RPMI7951 (cell line): ENCODE results near the gene LYPD3. TPM values are rescaled to one million over a fixed set of nuclear protein-coding genes. Genes with fewer than 3 reads are reported as not detected.

Source experiments
- DNase-seq: peaks from one replicate; pipeline ENCODE4 v3.0.0-alpha.2; 2012; ENCODE audit warnings: low read depth
- total RNA-seq: library from RNA; depleted of rRNA; stranded (reverse); fragments of >200 nt; shearing (Covaris generic); gene quantifications from 2 replicates; pipeline ENCODE4 v1.2.3, GENCODE V29; 2014; rRNA removed

Gene LYPD3
- total RNA-seq, 1 experiment from 2014 or later: 1.8 TPM

DNA sequence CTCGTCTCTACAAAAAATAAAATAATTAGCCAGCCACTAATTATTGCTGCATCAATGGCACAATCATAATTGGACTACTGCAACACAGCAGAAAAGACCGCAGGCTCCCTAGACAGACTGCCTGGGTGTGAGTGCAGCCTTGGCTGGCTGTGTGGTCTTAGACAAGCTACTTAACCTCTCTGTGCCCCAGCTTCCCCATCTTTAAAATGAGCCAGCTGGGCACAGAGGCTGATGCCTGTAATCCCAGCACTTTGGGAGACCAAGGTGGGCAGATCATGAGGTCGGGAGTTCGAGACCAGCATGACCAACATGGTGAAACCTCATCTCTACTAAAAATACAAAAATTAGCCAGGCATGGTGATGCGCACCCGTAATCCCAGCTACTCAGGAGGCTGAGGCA, 31.7 kb downstream of the LYPD3 start:
- DNase-seq: no peak

DNA sequence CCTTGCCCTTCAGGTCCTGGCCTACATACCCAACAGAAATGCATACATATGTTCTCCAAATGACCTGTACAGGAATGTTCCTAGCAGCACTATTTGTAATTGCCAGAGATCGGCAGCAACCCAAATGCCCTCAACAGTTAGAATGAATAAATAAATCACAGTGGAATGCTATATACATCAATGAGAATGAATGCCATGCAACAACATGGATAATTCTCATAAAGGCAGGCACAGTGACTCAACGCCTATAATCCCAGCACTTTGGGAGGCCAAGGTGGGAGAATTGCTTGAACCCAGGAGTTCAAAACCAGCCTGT, 32.1 kb downstream of the LYPD3 start:
- no peak for DNase-seq

DNA sequence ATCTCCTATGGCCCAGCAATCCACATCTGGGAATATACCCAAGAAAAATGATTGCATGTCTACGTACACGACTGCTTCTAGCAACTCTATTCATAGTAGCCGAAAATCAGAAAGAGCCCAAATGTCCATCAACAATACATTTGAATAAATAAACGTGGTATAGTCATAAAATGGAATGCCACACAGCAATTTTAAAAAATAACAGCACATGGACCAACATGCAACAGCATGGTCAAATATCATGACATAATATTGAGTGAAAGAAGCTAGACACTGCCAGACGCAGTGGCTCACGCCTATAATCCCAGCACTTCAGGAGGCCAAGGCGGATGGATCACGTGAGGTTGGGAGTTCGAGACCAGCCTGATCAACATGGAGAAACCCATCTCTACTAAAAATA, 34.4 kb downstream of the LYPD3 start:
- DNase-seq: no peak

DNA sequence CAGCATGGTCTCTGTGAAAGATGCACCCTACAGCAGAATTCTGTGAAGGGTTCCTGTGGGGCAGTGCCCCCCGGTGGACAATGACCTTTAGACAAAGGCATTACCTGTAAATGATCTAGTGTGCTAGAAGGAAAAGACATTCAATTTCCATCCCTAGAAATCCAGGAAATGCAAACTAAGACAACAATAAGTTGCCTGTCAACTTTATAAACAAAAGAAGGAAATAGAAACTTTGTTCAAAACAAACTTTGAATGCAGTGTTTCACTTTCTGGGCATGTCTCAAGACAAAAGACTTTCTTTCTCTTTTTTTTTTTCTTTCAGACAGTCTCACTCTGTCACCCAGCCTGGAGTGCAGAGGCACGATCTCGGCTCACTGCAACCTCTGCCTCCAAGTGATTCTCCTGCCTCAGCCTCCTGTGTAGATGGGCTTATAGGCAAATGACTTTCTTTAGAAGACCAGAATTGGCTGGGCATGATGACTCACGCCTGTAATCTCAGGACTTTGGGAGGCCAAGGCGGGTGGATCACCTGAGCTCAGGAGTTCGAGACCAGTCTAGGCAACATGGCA, 35.2 kb downstream of the LYPD3 start:
- peak; percentile 61 for DNase-seq

DNA sequence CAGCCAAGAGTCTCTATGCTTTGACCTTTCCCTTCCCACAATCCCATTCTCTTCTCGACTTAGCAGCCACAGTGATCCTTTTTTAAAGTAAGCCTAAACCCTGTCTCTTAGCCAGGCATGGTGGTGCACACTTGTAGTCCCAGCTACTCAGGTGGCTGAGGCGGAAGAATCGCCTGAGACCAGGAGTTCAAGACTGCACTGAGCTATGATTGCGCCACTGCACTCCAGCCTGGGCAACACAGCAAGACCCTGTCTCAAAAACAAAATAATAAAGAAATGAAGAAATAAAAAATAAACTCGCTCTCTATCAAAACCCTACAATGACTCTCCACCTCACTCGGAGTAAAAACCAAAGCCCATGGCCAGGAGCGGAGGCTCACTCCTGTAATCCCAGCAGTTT, 36.0 kb downstream of the LYPD3 start:
- no peak for DNase-seq

DNA sequence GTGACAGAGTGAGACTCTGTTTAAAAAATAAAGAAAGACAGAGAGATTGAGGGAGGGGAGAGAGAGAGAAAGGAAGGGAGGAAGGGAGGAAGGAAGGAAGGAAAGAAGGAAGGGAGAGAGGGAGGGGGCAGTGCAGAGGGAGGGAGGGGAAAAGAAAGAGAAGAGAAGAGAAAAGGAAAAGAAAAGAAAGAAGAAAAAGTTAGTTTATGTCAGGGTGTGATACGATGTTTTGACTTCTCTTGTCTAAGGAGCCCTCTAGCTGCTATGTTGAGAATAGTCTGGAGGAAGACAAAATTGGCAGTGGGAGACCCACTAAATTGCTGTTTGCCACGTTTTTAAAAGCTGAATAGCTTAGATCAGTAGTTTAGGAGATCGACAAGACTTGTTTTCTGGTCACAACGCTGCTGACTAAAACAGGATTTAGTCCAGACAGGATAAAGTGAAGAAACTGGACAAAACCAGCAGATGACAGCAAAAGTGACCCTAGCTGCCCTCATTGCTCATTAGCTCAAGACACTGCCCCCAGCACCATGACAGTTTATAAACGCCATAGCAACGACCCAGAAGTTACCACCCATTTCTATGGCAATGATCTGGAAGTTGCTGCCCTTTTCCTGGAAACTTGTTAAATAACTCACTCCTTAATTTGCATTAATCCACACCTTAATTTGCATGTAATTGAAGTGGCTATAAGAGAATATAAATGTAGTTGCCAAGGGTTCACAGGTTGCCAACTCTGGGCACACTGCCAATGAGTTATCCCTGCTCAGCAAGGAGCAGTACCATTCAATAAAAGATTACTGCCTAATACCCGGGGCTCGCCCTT, 39.6 kb downstream of the LYPD3 start:
- peak; percentile 55 for DNase-seq

DNA sequence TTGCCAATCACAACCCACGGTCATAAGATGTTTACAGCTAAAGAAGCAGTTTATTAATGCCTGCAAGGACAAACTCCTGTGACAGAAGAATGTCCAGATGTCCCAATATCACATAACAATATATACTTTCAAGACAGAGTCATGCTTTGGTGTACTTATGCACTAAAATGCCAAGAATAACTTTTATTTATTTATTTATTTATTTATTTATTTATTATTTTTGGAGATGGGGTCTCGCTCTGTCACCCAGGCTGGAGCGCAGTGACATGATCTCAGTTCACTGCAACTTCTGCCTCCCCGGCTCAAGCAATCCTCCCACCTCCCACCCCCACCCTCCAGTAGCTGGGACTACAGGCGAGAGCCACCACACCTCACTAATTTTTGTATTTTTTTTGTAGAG, 41.6 kb downstream of the LYPD3 start:
- no peak for DNase-seq

DNA sequence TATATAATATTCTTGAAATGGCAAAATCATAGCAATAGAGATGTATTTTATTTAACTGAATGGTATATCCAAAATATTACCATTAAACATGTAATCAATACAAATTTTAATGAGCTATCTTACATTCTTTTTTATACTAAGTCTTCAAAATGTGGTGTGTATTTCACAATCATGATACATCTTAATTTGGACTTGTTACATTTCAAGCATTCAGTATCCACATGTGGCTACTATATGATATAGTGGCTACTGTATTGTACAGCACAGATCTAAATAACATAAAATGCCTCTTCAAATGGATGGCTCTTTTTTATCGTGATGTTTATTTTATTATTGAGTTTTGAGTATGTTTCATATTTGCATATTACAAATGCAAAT, 42.7 kb downstream of the LYPD3 start:
- no peak for DNase-seq

DNA sequence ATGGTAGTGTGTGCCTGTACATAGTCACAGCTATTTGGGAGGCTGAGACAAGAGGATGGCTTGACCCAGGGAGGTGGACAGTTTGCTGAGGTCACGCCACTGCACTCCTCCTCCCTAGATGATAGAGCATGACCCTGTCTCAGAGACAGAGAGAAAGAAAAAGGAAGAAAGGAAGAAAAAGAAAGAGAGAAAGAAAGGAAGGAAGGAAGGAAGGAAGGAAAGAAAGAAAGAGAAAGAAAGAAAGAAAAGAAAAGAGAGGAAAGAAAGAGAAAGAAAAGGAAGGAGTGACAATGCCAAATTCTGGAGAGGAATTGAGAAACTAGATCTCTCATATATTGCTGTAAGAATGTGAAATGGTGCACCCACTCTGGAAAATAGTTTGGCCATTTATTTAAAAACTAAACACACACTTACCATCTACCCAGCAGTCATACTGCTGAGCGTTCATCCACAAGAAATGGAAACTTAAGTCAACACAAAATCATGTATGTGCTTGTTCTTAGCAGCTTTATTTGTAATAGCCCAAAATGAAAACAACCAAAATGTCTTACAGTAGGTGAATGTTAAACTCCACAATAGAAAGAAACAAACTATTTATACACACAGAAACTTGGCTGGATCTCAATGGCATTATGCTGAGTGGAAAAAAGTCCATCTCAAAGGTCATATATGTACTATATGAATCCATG, 43.3 kb downstream of the LYPD3 start:
- no peak for DNase-seq

DNA sequence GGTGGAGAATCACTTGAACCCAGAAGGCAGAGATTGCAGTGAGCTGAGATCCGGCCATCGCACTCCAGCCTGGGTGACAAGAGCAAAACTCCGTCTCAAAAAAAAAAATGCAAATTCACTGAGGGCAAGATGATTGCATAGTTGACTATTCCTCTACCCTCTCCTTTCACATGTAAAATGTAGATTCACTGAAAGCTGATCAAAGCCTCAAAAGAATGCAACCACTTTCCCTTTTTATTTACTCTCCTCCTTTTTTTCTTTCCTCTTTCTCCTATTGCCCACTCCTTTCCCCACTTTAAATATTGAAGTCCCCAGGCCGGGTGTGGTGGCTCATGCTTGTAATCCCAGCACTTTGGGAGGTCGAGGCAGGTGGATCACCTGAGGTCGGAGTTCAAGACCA, 44.5 kb downstream of the LYPD3 start:
- no peak for DNase-seq

DNA sequence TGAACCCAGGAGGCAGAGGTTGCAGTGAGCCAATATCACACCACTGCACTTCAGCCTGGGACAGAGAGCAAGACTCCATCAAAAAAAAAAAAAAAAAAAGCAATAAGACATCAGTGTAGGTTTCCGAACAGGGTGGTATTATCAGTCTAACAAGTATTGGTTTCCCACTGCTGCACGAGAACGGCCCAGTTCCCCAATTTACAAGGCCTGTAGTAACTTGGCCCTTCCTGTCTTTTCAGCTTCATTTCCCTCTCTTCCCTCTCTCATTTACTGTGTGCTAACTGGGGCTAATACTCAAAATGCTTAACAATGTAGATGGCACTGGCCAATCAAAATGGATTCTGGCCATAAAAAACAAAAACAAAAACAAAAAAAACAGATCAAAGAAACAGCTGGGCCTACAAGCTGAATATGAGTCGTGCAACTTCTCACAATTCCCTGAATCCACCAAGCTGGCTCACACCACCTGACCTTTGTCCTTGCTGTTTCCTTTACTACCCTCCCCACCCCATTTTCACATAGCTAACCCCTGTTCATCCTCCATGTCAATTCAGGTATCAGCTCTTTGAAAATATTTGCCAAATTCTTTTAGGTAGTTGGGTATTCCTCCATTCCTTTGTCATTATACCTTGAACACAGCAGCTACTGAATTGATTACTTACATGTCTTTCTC, 48.3 kb downstream of the LYPD3 start:
- DNase-seq: no peak

DNA sequence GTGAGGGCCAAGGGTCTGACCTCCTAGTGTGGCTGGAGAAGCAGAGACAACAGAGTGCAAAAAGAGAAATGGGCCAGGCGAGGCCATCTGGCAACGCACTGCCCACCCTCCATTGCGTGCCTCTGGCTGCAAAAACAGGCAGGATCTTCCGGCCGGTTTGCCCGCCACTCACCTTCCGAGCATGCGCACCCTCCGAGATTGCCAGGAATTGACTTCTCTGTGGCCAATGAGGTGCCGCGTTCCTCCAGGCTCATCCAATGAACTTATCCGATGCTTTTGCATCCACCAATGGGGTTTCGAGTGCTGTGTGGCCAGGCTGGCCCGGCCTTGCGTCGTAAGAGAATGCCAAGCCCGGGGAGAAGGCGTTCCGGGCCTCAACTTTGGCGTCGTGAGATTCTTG, 50.9 kb downstream of the LYPD3 start, which contains the start of gene TEX101:
Gene TEX101 (plus strand): TSS at position 337 of the 400 bp plus-strand sequence. CDS start 1,030 bp downstream, outside the sequence.
- DNase-seq: no peak

DNA sequence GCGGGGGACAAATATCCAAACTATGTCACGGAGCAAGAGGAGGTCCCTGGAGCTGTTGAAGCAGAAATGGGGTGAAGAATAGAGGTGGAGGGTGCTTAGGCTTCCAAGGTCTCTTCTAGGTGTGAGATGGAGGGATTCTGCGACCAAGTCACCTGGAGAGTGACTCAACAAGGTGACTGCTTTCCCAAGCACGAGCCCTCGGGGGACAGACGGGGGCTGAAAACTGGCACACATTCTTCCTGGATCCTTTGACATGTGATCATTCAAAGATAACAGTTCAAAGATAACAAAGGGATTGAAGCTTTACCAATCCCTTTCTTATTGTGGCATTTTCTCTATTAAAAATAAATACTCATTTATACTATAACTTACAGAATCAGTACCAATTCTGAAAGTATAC, 53.0 kb downstream of the LYPD3 start:
- DNase-seq: no peak

Other genes with a start within 250 kb of the LYPD3 start
- 1.1 and 1.4 TPM in 2 replicates for gene PSG9, start 196.1 kb downstream of the LYPD3 start, total RNA-seq
- gene CD177, start 111.9 kb downstream of the LYPD3 start, total RNA-seq: not detected in 2 replicates
- not detected in 2 replicates for gene TEX101, start 50.7 kb downstream of the LYPD3 start, total RNA-seq
- gene PHLDB3, start 39.1 kb upstream of the LYPD3 start, total RNA-seq: 12.1 and 12.8 TPM in 2 replicates
- gene ETHE1, start 61.6 kb upstream of the LYPD3 start, total RNA-seq: 232 and 297 TPM in 2 replicates
- 0.20 TPM in 1 of 2 replicates, not detected in the other for gene ZNF575, start 67.6 kb upstream of the LYPD3 start, total RNA-seq
- 36.7 and 42.7 TPM in 2 replicates for gene XRCC1, start 109.9 kb upstream of the LYPD3 start, total RNA-seq
- 2.8 and 3.8 TPM in 2 replicates for gene PINLYP, start 110.2 kb upstream of the LYPD3 start, total RNA-seq
- gene IRGQ, start 130.5 kb upstream of the LYPD3 start, total RNA-seq: 11.9 and 16.4 TPM in 2 replicates
- gene ZNF576, start 131.0 kb upstream of the LYPD3 start, total RNA-seq: 13.1 and 18.9 TPM in 2 replicates
- 0.10 and 0.12 TPM in 2 replicates for gene SRRM5, start 146.5 kb upstream of the LYPD3 start, total RNA-seq
- 49.5 and 62.6 TPM in 2 replicates for gene ZNF428, start 154.0 kb upstream of the LYPD3 start, total RNA-seq
- gene CADM4, start 174.2 kb upstream of the LYPD3 start, total RNA-seq: 2.5 and 3.8 TPM in 2 replicates
- 426 and 458 TPM in 2 replicates for gene PLAUR, start 204.6 kb upstream of the LYPD3 start, total RNA-seq